H1 (cell line): ENCODE data around the gene PRR12. TPM values are rescaled to one million over a fixed set of nuclear protein-coding genes. Genes with fewer than 3 reads are reported as not detected.

ENCODE experiments used
- CTCF ChIA-PET: fragments of 300-600 bp; sonication (Branson Sonifier 250); formaldehyde crosslinking; loops from one replicate; lab custom pipeline; 2021; ENCODE audit not compliant: partially characterized antibody; lab: Charles Lee
- POLR2A ChIA-PET: fragments of 300-600 bp; sonication (Branson Sonifier 250); formaldehyde crosslinking; loops from one replicate; lab custom pipeline; 2021; ENCODE audit warnings: inconsistent platforms; ENCODE audit not compliant: partially characterized antibody; lab: Charles Lee
- DNase-seq, 2 experiments: peaks; one replicate each; pipeline versions ENCODE4 v3.0.0 to v3.0.0-alpha.2; 2010 to 2022; ENCODE audit warnings: low spot score in 2 of 2, low read depth in 1 of 2, mixed read lengths in 1 of 2
- FAIRE-seq: peaks from 2 replicates; lab custom pipeline; 2011; peaks lifted over from hg19 to GRCh38; lab: Jason Lieb, UNC
- H2AFZ ChIP-seq: 2 replicates; pipeline ENCODE4 v1.8.1; 2012; ENCODE audit warnings: low read length, inconsistent platforms
- H2AK5ac ChIP-seq: 2 replicates; pipeline ENCODE4 v1.6.1; 2013; ENCODE audit warnings: low read depth, low read length
- H2BK120ac ChIP-seq: replicated peaks from 2 replicates; pipeline ENCODE3; 2013; ENCODE audit warnings: low read depth, low read length, inconsistent platforms
- H2BK12ac ChIP-seq: 2 replicates; pipeline ENCODE4 v1.6.1; 2013; ENCODE audit warnings: low read depth, low read length
- H2BK15ac ChIP-seq: 2 replicates; pipeline ENCODE4 v1.6.1; 2013; ENCODE audit warnings: low read length
- H2BK20ac ChIP-seq: 2 replicates; pipeline ENCODE4 v1.6.1; 2013; ENCODE audit warnings: low read length
- H2BK5ac ChIP-seq: 2 replicates; pipeline ENCODE4 v1.6.1; 2013; ENCODE audit warnings: low read depth, low read length
- H3K14ac ChIP-seq: 2 replicates; pipeline ENCODE4 v1.6.1; 2013; ENCODE audit warnings: inconsistent platforms; ENCODE audit not compliant: insufficient read length
- H3K18ac ChIP-seq: 2 replicates; pipeline ENCODE4 v1.6.1; 2013; ENCODE audit warnings: low read length; ENCODE audit errors: extremely low read depth
- H3K23ac ChIP-seq: 2 replicates; pipeline ENCODE4 v1.6.1; 2013; ENCODE audit warnings: inconsistent platforms; ENCODE audit not compliant: insufficient read length
- H3K23me2 ChIP-seq: 2 replicates; pipeline ENCODE4 v1.6.1; 2013; ENCODE audit warnings: low read depth, low read length
- H3K27ac ChIP-seq: 2 replicates; pipeline ENCODE4 v1.6.1; 2011; ENCODE audit warnings: low read depth, low read length, inconsistent platforms
- H3K27me3 ChIP-seq, 4 experiments: replicated peaks in 1 of 4; 1 replicate in 1 of 4; 2 replicates in 3 of 4; pipeline versions ENCODE4 v1.6.1 to v1.8.1; 2011 to 2013; ENCODE audit warnings: low read length in 3 of 4, mild to moderate bottlenecking in 3 of 4, inconsistent platforms in 2 of 4, mixed read lengths in 2 of 4, moderate library complexity in 1 of 4; ENCODE audit not compliant: control insufficient read depth in 3 of 4, insufficient read depth in 3 of 4; ENCODE audit errors: extremely low read depth in 1 of 4
- H3K36me3 ChIP-seq, 4 experiments: 2 replicates each; pipeline versions ENCODE4 v1.6.1 to v1.8.1; 2011 to 2013; ENCODE audit warnings: mild to moderate bottlenecking in 4 of 4, low read length in 3 of 4, moderate library complexity in 2 of 4, control low read depth in 1 of 4, inconsistent platforms in 1 of 4; ENCODE audit not compliant: insufficient read depth in 4 of 4, control insufficient read depth in 2 of 4
- H3K4ac ChIP-seq: replicated peaks from 2 replicates; pipeline ENCODE3; 2013; ENCODE audit warnings: low read length, low read depth, mixed read lengths, inconsistent platforms; ENCODE audit not compliant: insufficient read length
- H3K4me1 ChIP-seq, 4 experiments: replicated peaks in 1 of 4; 1 replicate in 1 of 4; 2 replicates in 3 of 4; pipeline versions ENCODE4 v1.6.1 to v1.8.1; 2011 to 2013; ENCODE audit warnings: low read length in 3 of 4, inconsistent platforms in 2 of 4, mixed read lengths in 1 of 4; ENCODE audit not compliant: insufficient read depth in 4 of 4, control insufficient read depth in 3 of 4
- H3K4me2 ChIP-seq, 2 experiments: 2 replicates each; pipeline versions ENCODE4 v1.6.1 to v1.8.1; 2011 to 2013; ENCODE audit warnings: low read depth in 2 of 2, low read length in 2 of 2, control low read depth in 1 of 2, inconsistent platforms in 1 of 2, mild to moderate bottlenecking in 1 of 2; ENCODE audit not compliant: insufficient read depth in 1 of 2
- H3K4me3 ChIP-seq, 4 experiments: fragments of 200-600, 300-600 bp in 1 of 4; sonication (generic), shearing (Covaris generic), sonication (Bioruptor Twin) in 1 of 4; 2 replicates each; pipeline versions ENCODE4 v1.5.1 to v1.8.1; 2011 to 2016; ENCODE audit warnings: low read length in 4 of 4, low read depth in 3 of 4, control low read depth in 2 of 4, inconsistent platforms in 2 of 4, mild to moderate bottlenecking in 2 of 4, mixed read lengths in 1 of 4, moderate library complexity in 1 of 4; ENCODE audit not compliant: insufficient read depth in 2 of 4; ENCODE audit errors: extremely low read depth in 1 of 4
- H3K56ac ChIP-seq: replicated peaks from 2 replicates; pipeline ENCODE3; 2013; ENCODE audit warnings: low read depth, mild to moderate bottlenecking, mixed read lengths, low read length, inconsistent platforms; ENCODE audit not compliant: insufficient read length
- H3K79me1 ChIP-seq: 2 replicates; pipeline ENCODE4 v1.6.1; 2013; ENCODE audit warnings: low read depth, low read length, control low read depth
- H3K79me2 ChIP-seq, 2 experiments: 2 replicates each; pipeline versions ENCODE4 v1.6.1 to v1.8.1; 2012 to 2013; ENCODE audit warnings: low read length in 2 of 2, mild to moderate bottlenecking in 2 of 2, inconsistent platforms in 1 of 2; ENCODE audit not compliant: insufficient read depth in 2 of 2, control insufficient read depth in 1 of 2
- H3K9ac ChIP-seq, 4 experiments: replicated peaks in 1 of 4; 1 replicate in 1 of 4; 2 replicates in 3 of 4; pipeline versions ENCODE4 v1.6.1 to v1.8.1; 2011 to 2013; ENCODE audit warnings: low read depth in 3 of 4, low read length in 3 of 4, control low read depth in 2 of 4, mild to moderate bottlenecking in 2 of 4, moderate library complexity in 2 of 4, inconsistent platforms in 1 of 4; ENCODE audit errors: extremely low read depth in 1 of 4
- H3K9me3 ChIP-seq, 2 experiments: 2 replicates each; pipeline versions ENCODE4 v1.6.1 to v1.8.1; 2012 to 2013; ENCODE audit warnings: mild to moderate bottlenecking in 2 of 2, moderate library complexity in 2 of 2, control low read depth in 1 of 2, inconsistent platforms in 1 of 2, low read depth in 1 of 2, low read length in 1 of 2, mixed read lengths in 1 of 2; ENCODE audit not compliant: insufficient read depth in 2 of 2
- H4K20me1 ChIP-seq, 2 experiments: replicated peaks in 1 of 2; 2 replicates each; pipeline versions ENCODE3 to v1.8.1; 2011 to 2013; ENCODE audit warnings: inconsistent platforms in 2 of 2, low read length in 2 of 2, mild to moderate bottlenecking in 1 of 2; ENCODE audit not compliant: insufficient read depth in 2 of 2, control insufficient read depth in 1 of 2
- H4K5ac ChIP-seq: 2 replicates; pipeline ENCODE4 v1.6.1; 2013; ENCODE audit warnings: low read length, low read depth, mixed read lengths, inconsistent platforms; ENCODE audit not compliant: insufficient read length
- H4K8ac ChIP-seq: 2 replicates; pipeline ENCODE4 v1.8.0; 2013; ENCODE audit warnings: mild to moderate bottlenecking, moderate library complexity, low read length, inconsistent platforms; ENCODE audit not compliant: insufficient read depth; ENCODE audit errors: extremely low read depth
- H4K91ac ChIP-seq: replicated peaks from 2 replicates; pipeline ENCODE3; 2013; ENCODE audit warnings: low read length, mixed read lengths, inconsistent platforms; ENCODE audit not compliant: insufficient read length
- EGR1 ChIP-seq: IDR thresholded peaks from 2 replicates; pipeline ENCODE4 v1.6.1; 2011; ENCODE audit warnings: low read depth, low read length, borderline replicate concordance
- GTF2F1 ChIP-seq: IDR thresholded peaks from 2 replicates; pipeline ENCODE4 v1.6.1; 2012; ENCODE audit warnings: low read depth, low read length, improper control_type of control experiment, borderline replicate concordance
- HDAC6 ChIP-seq: IDR thresholded peaks from one replicate; pipeline ENCODE4 v1.7.1; 2012; ENCODE audit warnings: low read depth, mild to moderate bottlenecking, inconsistent platforms, low read length, moderate library complexity
- KDM4A ChIP-seq: IDR thresholded peaks from one replicate; pipeline ENCODE4 v1.7.1; 2012; ENCODE audit warnings: low read depth, mild to moderate bottlenecking, moderate library complexity, low read length, inconsistent platforms; ENCODE audit not compliant: severe bottlenecking
- MAFK ChIP-seq: IDR thresholded peaks from 2 replicates; pipeline ENCODE4 v1.6.1; 2012; ENCODE audit warnings: low read depth, mild to moderate bottlenecking, improper control_type of control experiment, low read length
- POLR2A ChIP-seq, 2 experiments: IDR thresholded peaks; 1 replicate in 1 of 2; 2 replicates in 1 of 2; pipeline ENCODE4 v1.6.1; 2011; ENCODE audit warnings: low read depth in 2 of 2, low read length in 2 of 2, mild to moderate bottlenecking in 2 of 2; ENCODE audit errors: control extremely low read depth in 1 of 2
- POLR2AphosphoS5 ChIP-seq: IDR thresholded peaks from 2 replicates; pipeline ENCODE4 v1.6.1; 2011; ENCODE audit warnings: low read depth, low read length
- SIX5 ChIP-seq: IDR thresholded peaks from 2 replicates; pipeline ENCODE4 v1.6.1; 2011; ENCODE audit warnings: mild to moderate bottlenecking, low read depth, low read length
- SP1 ChIP-seq: IDR thresholded peaks from 2 replicates; pipeline ENCODE4 v1.6.1; 2011; ENCODE audit warnings: low read depth, low read length
- TBP ChIP-seq: IDR thresholded peaks from 2 replicates; pipeline ENCODE4 v1.6.1; 2011; ENCODE audit warnings: low read depth, low read length, improper control_type of control experiment
- WGBS, 2 experiments: shearing (Covaris generic) in 1 of 2; methylation state at CpG; one replicate each; pipeline versions ENCODE4 v1.1.6 to v1.1.7; 2013 to 2015; ENCODE audit warnings: low lambda C conversion rate in 2 of 2, mixed read lengths in 2 of 2, inconsistent platforms in 1 of 2, low coverage in 1 of 2, missing lambda C conversion rate in 1 of 2; ENCODE audit not compliant: insufficient replicate concordance in 2 of 2, insufficient coverage in 1 of 2, insufficient read length in 1 of 2; ENCODE audit errors: extremely low coverage in 1 of 2, missing lambda C conversion rate in 1 of 2; 5-methylcytosine and 5-hydroxymethylcytosine counted together
- polyA plus RNA-seq, 7 experiments: library from polyadenylated mRNA; depleted of rRNA in 3 of 7; stranded (reverse) in 5 of 7; unstranded in 2 of 7; fragments of >200 nt in 5 of 7; fragments of 200-250 nt in 2 of 7; gene quantifications; 1 replicate in 5 of 7; 2 replicates in 1 of 7; 4 replicates in 1 of 7; pipeline versions ENCODE4 v1.2.1 to v1.2.3, GENCODE V29; 2011 to 2013; ENCODE audit warnings: missing spikeins in 2 of 7, mixed read lengths in 2 of 7
- total RNA-seq: library from RNA; stranded (reverse); fragmentation: NEBNext Ultra II Directional; extraction: Animal tissue kit (Norgen Biotek cat#: 25700); gene quantifications from 2 replicates; pipeline ENCODE4 v1.2.1, GENCODE V29; 2021
- TF ChIP-seq, protein P1 (sequence below): IDR thresholded peaks from 2 replicates; pipeline ENCODE4 v1.6.1; 2011; ENCODE audit warnings: low read depth, mild to moderate bottlenecking, low read length; ENCODE audit not compliant: insufficient read depth

PRR12 gene
- total and polyA plus RNA-seq, 2 of the 8 experiments (the other 6 are each of a cell fraction or from before 2014, with no cell fraction given) = 2.5 to 59.4 TPM

DNA sequence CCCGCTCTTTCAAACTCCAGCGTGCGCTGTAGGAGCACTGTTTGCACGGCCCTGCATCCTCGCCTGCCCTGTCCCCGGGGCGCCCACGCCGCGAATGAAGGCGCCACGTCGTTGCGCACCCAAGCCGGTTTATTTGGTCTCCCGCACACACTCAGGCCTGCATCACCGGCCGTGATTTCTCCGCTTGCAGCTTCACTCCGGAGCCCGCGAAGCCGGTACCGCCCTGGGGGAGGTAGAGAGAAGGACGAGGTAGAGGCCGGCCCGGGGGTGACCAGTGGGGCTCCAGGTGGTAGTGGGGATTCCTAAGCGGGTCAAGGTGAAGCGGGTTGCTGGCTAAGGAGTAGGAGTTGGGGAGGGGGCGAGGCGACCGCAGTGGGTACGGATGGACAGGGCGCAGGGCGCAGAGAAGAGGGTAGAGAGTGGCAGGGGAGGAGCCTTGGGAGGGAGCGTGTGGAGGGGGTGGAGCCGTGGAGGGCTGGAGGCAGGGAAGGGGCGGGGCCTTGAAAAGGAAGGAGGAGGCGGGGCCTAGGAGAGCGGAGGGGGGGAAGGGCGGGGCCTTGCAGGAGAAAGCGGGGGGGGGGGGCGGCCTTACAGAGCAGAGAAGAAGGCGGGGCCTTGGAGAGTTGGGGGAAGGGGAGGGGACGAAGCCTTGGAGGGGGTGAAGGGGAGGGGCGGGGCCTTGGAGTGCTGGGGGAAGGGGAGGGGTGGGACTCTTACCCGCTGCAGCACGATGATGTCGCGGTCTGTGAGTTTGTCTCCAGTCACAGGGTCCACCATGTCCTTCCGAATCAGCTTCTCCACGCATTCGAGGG is 35.2 kb upstream of the PRR12 start:
- peaks cover 0 to 34% (median 11%) of the 10 kb centered on the region in 4 experiments; a peak in 5 of 8 replicates for H3K36me3 ChIP-seq
- POLR2A ChIA-PET = interaction anchor here (0.7 to 5.5 kb wide), 15 partner anchors 9 to 121 kb away, joined by 3 to 44 read pairs (median 9); partner anchors contain the start of genes FCGRT, NOSIP, PRMT1 and PRR12
- TF ChIP-seq POLR2A (IDR thresholded peaks at IDR 0.05; ENCODE audit: control extremely low read depth in 1 of 2, low read depth in 2 of 2, low read length in 2 of 2) = peak in 1 of 2 experiments; percentile 65; a peak in 2 of 3 replicates
- TF ChIP-seq GTF2F1 = no peak
- 0 out of 2 replicates have a peak, but pooled peaks have one; percentile 4 for TF ChIP-seq SP1
- no peak for TF ChIP-seq KDM4A
- TF ChIP-seq POLR2AphosphoS5 = peak; percentile 82; the same call in 1 of the 2 replicates
- TF ChIP-seq EGR1 = no peak
- TF ChIP-seq, protein P1, sequence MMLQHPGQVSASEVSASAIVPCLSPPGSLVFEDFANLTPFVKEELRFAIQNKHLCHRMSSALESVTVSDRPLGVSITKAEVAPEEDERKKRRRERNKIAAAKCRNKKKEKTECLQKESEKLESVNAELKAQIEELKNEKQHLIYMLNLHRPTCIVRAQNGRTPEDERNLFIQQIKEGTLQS = no peak
- TF ChIP-seq MAFK = no peak
- TF ChIP-seq HDAC6 = no peak
- no peak for TF ChIP-seq SIX5
- no peak for TF ChIP-seq TBP

More for the DNA sequence above, 35.2 kb upstream of the PRR12 start:
- no peaks in the 10 kb centered on the region for H3K9me3 ChIP-seq
- FAIRE-seq (no peak), DNase-seq (peak; percentile 88 to 95)
- peaks cover 5 to 22% (median 14%) of the 10 kb centered on the region in 4 experiments for H3K4me1 ChIP-seq
- peak overlapping the region in 3 of 4 experiments; percentile 15 to 73 (median 61); a peak in 4 of 7 replicates for H3K9ac ChIP-seq
- peak overlapping the region; percentile 86 for H3K4ac ChIP-seq
- no peak overlapping the region for H2BK20ac ChIP-seq
- H2BK120ac ChIP-seq = peak overlapping the region; percentile 56
- CTCF ChIA-PET = interaction anchor here (1.9 to 18.1 kb wide), 4 partner anchors 10 to 117 kb away, joined by 7 to 240 read pairs (median 32); no protein-coding TSS in a partner anchor
- peak overlapping the region; percentile 60 for H4K5ac ChIP-seq
- peak overlapping the region; percentile 80 to 98 for H3K4me2 ChIP-seq
- H3K56ac ChIP-seq = no peak overlapping the region
- peak overlapping the region; percentile 66; the same call in 1 of the 2 replicates for H3K27ac ChIP-seq
- no peak overlapping the region for H3K23ac ChIP-seq
- peak overlapping the region; percentile 74; the same call in 1 of the 2 replicates for H2AFZ ChIP-seq
- H4K20me1 ChIP-seq = peaks cover 0 to 8% of the 10 kb centered on the region in 2 experiments
- peak overlapping the region; percentile 99 for H4K91ac ChIP-seq
- 0 out of 2 replicates have a peak overlapping the region, but pooled peaks have one; percentile 97 for H2BK12ac ChIP-seq
- H3K27me3 ChIP-seq = no peaks in the 10 kb centered on the region; a peak in 2 of 7 replicates
- peak overlapping the region; percentile 100; the same call in 1 of the 2 replicates for H2BK15ac ChIP-seq
- peak overlapping the region; percentile 99 for H3K18ac ChIP-seq
- H3K79me1 ChIP-seq = peaks cover 4% of the 10 kb centered on the region; the same call in 1 of the 2 replicates
- H3K14ac ChIP-seq = no peak overlapping the region
- peak overlapping the region; percentile 93; the same call in 1 of the 2 replicates for H2AK5ac ChIP-seq
- peak overlapping the region; percentile 94 for H4K8ac ChIP-seq
- peak overlapping the region; percentile 37 to 78 (median 64) for H3K4me3 ChIP-seq
- WGBS, 2 experiments = 67% methylated on average over 41 of the region's 53 CpGs; no CpG with 5 or more reads in 1 of the 2 experiments
- peak overlapping the region; percentile 97 for H2BK5ac ChIP-seq
- H3K79me2 ChIP-seq = no peaks in the 10 kb centered on the region
- H3K23me2 ChIP-seq = peaks cover 6% of the 10 kb centered on the region
